ENCODE measurements around the gene FOXK2.
A peak's percentile ranks its signal among the peaks of the same experiment; 100 is the strongest.

Gene FOXK2

DNA sequence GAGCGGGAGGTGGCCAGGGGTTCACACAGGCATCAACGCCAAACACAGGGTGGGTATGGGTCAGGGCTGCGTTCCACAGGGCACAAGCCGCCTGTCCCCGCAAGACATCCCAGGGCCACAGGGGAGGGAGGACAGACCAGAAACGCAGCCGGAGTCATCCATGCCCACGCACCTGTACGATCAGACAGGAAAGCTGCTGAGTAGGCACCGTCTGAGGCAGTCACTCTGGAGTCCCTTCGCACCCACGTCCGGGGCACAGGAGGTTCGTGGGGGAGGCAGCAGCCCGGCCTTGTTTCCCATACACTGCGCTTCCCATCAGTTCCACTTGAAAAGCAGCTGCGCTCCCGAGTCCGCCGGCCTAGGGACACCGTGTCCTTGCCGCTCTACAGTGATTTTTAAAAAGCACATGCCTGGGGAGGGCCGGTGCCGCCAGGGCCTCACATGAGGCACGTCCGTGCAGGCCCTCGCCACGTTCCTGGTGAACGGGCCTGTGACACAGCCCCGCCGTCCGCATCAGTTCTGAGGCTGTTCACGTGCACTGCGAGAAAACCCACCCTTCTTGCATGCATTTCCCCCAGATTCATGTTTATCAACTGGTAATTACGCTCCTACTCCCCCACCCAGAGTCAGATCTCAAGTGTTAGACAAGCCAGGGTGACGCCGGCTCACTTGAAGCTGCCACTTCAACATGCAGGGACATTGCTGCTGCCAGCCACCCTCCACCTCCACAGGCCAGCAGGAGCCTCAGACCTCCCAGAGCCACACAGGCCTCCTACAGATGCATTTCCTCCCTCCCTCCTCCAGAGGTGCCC lies 94.0 kb downstream of the FOXK2 start:
- DNase-seq, result no peak

DNA sequence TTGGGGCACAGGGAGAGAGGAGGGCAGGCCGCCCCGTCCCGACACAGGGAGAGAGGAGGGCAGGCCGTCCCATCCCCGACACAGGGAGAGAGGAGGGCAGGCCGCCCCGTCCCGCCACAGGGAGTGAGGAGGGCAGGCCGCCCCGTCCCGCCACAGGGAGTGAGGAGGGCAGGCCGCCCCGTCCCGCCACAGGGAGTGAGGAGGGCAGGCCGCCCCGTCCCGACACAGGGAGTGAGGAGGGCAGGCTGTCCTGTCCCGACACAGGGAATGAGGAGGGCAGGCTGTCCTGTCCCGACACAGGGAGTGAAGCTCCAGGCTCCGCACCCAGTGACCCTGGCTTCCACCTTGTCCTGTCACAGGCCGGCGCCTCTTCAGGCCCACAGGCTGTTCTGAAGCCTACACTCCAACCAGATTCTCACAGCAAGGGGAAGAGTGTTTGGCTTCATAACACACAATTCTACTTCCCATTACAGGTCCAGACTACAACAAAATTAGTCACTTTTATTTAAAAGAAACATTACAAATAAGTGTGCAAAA lies 94.6 kb downstream of the FOXK2 start:
- DNase-seq, result no peak

DNA sequence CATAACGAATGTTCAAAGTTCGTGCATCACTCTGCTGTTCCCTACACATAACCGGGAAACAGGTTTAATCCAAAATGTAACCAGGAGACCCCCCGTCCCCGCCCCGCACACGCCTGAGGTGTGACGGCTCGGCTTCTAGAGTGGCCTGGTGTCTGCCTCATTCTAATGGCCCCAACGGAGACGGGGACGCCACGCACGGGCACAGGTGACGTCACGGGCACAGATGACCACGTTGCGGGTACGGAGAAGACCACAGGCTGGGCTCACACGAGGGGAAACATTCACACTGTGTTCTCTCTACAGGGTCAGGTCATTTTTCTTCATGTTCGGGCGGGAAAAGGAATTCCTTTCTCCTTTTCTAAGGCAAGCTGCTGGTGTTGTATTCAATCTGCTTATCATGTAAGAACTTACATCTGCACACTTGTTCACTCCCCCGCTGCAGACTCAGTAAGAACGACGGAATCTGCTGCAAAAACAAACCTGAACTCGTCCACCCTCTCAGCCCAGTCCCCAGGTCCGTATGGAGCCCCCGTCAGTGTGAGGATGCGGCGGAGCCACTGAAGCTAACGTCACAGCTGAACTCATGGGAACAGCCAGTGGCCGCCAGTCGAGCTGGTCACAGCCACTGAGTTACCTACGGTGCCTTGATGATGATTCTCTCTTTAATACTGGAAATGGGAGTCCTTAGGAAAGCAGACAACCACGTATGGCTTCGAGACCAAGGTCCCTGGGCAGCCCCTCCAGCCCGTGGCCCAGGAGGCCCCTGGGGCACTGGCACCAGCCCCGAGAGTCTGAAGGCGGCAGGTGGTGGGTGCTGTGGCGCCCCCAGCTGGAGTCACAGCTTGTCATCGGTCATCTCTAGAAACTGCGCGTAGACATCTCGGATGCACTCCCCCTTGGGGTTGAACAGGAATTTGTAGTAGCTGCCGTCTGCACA lies 95.8 kb downstream of the FOXK2 start:
- no peak for DNase-seq

DNA sequence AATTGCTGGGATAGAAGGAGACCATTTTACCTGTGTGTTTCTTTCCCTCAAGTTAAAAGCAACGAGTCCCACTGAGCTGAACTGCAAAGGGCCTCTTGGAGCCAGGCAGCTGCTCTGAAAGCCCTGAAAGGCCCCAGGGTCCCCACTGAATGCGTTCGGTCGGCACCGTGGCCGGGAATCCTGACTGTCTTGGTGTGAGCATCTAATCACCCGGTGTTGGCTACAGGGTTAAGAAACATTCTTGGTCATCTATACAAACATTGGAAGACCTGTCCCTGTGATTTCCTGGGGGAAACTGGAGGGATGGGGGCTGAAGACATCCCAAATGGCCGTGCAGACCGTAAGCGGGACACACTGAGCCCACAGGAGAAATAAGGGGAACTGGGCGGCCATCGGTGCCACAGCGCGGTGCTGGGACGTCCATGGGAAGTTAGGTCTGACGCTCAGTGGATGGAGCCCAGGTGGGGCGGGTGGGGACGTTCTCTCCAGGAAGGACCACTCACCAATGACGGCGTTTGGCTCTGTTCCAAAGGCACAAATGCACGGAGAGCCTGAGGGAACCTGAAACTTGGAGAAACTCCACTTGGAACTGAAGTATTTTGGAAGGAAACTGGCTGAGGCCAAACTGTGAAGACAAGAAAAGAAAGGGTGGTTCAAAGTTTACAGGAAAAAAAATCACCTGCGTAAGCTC lies 96.6 kb downstream of the FOXK2 start:
- DNase-seq, result no peak

DNA sequence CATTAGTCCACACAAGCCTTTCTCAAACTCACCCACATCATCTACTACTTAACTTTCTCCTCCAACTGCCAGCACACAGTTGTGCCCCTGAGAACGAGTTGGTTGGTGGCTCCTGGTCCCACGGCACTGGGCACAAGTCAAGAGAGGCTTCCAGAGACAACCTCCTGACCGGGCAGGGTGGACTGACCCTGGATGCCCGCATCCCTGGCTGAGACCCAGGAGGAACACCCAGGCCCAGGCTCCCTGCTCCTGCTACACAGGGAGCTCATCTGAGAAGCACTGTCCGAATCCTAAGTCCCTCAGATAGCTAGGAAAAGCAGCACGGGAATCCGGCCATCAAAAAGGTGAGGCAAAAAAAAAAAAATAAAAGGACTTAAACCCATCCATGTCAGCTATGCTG lies 99.7 kb downstream of the FOXK2 start:
- no peak for DNase-seq

DNA sequence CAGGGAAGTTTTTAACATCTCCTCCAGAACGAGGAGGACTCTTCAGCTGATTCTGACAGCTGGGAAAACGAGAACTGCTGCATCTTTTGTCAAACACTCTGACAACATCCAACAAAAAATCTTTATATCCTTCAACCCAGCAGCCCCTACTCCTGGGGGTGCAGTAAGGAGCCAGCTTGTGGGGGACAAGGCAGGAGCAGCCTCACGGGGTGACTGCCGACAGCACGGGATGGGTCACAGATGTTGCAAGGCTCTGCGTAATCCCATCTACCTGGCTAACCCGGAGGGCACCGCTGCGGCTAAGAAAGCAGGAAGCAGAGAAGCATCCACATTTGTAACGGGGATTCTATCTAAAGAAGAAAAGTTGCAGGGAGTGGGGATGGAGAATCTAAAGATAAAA lies 100.1 kb downstream of the FOXK2 start:
- no peak for DNase-seq

DNA sequence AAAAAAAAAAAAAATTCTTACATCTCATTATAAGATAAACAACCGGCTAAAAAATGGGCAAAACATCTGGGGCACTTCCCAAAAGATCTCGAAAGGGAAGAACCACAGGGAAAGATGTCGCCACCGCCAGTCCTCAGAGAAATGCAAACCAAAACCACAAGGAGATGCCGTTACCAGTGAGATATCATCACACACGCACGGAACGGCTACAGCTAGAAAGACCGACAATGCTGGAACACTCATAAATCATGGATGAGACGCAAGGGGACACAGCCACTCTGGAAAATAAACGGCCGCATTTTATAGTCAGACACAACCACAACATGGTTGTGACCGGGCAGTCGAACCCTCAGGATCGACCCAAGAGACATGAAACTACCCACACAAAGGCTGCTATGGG lies 104.2 kb downstream of the FOXK2 start:
- DNase-seq, result no peak

DNA sequence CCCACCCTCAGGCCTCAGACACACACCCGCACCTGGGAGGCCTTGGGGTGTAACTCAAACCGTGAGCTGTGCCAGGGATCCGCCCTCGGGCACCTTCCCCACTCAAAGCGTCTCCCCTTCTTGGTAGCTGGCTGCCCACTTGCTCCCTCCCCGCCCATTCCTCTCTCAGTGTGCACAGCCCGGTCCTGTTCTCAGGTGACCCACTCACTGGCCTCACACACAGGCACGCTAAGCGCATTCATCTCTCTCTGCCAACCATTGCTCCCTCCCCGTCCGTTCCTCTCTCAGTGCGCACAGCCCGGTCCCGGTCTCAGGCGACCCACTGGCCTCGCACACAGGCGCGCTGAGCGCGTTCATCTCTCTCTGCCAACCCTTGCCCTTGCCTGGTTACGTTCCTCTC lies 107.9 kb downstream of the FOXK2 start:
- no peak for DNase-seq

DNA sequence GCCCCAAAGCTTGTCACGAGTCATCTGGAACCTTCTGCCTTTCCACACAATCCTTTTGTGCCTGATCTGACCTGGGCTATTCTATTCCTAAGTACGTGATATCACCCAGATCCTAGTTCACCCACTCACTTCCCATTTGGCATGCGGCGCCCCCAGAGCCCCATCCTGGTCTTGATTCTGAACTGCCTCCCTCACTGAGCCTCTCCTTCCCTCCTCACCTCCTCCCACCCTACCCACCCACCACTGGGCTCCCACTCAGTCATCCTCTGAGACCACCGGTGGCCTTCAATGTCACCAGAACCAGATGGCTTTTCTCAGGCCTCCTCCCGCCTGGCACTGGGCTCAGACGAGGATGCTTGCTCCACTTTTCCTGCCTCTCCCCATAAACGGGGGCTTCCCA lies 110.2 kb downstream of the FOXK2 start:
- no peak for DNase-seq

DNA sequence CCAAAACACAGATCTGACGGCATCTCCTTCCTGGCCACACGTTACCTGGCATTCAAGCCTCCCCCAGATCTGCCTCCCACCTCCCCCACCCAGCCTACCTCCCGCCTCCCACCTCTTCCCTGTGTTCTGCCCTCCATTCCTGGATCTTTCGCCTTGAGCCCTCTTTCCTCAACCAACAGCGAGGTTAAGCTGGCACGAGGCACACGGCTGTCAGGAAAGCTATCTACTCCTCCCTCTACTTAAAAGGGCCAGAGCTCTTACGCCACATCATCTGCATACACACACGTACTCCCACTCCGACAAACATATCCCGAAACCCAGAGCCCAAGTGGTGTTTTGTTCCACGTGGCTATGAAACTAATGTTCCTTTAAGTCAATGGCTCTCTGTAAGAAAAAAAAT lies 110.7 kb downstream of the FOXK2 start:
- no peak for DNase-seq

DNA sequence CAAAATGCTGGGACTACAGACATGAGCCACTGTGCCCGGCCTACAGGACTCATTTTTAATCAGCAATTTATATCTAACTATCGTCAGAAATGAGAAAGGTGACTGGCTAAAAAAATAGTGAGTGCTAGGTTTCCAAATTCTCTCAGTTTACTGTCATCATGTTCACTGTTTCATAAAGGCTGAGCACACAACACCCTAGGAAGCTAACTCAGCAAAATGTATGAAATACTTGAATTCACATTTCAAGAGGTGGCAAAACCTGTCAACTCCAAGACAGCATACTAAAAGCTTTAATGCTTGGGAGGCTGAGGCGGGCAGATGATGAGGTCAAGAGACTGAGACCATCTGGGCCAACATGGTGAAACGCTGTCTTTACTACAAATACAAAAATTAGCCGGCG lies 112.0 kb downstream of the FOXK2 start:
- no peak for DNase-seq

DNA sequence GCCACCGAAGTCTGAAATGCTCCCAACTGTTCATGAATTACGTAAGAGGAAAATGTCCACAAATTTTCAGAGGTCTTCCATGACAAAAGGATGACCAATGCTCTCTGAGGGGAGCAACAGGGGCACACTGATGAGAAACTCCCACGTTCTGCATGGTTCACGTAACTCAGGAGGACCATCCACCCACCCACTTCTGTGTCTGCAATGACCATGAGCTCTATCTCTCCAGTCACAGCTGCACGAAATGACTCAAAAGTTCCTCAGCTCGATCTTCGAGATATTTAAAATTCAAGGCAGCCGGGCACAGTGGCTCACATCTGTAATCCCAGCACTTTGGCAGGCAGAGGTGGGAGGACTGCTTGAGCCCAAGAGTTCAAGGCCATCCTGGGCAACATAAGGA lies 112.9 kb downstream of the FOXK2 start:
- no peak for DNase-seq

DNA sequence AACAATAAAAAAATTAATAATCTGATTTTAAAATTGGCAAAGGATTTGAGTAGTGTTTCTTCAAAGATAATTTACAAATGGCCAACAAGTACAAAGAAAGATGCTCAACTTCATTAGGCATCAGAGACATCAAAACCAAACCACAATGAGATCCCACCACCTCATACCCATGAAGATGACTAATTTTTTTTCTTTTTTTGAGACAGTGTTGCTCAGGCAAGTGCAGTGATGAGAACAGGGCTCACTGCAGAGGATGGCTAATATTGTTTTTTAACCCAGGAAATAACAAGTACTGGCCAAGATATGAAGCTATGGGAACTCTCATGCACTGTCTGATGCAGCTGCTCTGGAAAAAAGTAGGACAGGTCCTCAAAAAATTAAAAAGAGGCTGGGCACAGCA lies 113.8 kb downstream of the FOXK2 start:
- no peak for DNase-seq

DNA sequence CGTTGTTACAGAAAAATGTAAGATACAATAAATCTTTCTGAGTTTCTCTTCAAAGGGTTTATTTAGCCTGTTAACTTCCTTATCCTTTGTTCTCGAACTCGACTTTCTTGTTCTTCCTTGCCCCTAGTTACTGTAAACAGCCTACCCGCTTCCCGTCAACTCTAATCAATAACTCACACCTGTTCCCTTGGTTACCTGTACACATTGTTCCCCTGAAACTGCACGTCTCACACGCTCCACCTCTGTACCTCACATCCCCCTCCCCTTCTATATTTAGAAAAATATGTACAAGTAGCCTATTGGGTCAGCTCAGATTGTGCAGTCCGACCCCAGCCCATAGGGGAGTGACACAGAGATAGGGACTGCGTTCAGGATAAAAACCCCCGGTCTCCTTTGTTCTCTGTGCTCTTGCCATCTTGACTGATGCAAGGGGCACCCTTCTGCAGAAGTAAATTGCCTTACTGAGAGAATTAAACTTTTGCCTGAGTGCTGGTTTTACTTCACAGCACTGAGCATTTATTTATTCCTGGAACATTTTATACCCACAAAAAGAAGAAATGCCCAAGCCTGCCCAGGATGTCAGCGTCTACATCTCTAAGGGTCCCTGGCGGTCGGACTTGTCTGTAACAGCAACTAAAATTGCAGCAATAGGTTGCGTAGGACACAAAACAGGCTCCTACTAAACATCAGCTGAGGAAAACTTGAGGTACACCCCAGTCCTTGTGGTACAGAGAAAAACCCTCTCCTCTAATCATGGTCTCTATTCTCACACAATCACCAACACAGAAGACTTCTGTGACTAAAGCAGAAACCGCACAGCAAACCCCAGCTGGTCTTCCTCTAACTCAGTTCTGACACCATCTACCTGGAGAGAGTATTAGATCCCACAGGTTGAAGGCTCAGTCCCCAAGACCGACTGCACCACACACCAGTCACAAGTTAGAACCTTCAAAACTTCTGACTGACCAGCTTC lies 117.4 kb downstream of the FOXK2 start:
- no peak for DNase-seq

DNA sequence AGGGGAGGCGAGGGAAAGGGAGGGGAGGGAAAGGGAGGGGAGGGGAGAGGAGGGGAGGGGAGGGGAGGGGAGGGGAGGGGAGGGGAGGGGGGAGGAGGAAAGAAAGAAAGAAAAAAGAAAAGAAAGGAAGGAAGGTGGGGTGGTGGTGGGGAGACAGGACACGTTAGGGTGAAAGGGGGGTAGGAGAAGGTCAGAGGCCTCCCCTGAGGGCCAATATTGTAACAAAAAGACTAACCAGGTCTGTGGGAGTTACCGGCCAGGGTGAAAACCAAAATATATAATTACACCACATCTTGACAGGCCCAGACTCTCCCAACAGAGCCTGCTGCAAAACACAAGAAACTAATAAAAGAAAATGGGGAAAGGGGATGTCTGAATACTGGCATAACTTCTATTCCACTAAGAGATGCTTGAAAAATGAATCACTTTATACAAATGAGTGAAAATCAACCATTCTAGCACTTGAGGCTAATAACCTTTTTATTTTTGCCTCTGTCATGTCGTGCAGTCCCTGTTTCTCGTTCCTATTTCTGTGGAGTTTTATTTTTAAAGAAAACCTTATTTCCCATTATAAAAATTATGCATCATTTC lies 118.7 kb downstream of the FOXK2 start:
- no peak for DNase-seq

DNA sequence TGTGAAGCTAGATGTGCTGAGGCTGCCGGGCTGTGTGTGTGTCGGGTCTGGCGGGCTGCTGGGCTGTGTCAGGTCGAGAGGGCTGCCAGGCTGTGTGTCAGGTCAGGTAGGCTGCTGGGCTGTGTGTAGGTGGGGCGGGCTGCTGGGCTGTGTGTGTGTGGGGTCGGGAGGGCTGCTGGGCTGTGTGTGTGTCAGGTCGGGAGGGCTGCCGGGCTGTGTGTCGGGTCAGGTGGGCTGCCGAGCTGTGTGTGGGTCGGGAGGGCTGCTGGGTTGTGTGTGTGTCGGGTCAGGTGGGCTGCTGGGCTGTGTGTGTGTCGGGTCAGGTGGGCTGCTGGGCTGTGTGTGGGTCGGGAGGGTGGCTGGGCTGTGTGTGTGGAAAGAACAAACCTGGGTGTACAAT lies 120.1 kb downstream of the FOXK2 start:
- no peak for DNase-seq

DNA sequence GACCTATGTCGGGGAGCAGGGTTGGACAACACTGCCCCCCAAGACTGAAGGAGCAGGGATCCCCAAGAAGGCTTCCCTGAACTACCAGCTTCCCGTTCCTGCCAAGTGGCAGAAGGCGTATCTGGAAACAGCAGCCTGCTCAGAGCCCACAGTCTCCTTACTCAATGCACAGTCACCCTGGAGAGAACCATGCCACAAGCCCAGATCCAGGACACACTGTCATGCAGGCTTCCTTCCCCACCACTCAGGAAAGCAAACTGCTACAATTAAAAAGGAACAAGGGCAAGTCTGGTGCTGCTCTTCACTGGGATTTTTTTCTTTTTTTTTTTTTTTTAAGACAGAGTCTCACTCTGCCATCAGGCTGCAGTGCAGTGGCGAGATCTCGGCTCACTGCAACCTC lies 120.5 kb downstream of the FOXK2 start:
- DNase-seq, result no peak

DNA sequence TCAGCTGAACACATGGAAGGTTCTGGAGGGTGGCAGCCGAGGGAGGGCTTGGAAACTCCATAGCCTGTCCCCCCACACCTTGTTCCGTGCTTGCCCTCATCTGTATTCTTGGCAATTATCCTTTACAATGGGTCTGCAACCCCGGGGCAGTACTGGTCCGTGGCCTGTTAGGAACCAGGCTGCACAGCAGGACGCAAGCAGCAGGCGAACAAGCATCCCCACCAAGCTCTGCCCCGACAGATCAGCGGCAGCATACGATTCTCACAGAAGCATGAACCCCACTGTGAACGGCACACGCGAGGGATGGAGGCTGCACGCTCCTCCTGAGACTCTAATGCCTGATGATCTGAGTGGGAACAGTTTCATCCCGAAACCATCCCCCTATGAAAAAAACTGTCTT lies 122.5 kb downstream of the FOXK2 start:
- DNase-seq, result no peak

DNA sequence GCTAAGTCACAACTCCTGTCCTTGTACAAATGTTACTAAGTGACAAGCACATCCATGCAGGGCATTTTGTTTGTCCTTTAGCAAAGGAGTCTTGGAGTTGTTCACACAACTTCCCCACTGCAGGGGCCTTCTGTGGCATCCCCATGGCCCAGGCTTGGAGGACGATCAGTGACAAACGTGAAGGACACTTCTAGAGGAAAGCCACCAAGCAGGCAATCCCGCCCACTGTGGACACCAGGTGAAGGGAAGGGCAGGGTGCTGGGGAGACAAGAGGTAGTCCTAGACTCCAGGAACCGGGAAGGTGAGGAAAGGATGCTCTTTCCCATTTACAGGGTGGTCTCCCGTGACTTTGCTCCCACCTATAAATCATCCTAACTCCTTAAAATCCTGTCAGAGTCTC lies 124.6 kb downstream of the FOXK2 start:
- DNase-seq, result no peak

DNA sequence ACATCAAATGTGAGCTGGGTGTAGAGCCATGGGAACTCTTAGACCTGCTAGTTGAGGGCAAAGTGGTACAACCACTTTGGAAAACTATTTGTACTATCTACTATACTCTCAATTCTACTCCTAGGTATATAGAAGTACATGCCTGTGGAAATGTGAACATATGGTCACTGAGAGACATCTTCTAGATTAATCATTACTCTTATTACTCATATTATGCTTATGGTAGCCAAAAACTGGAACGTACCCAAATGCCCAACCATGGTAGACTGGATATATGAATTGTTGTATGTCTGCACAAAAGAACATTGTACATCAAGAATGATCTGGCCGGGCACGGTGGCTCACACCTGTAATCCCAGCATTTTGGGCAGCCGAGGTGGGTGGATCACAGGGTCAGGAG lies 126.0 kb downstream of the FOXK2 start:
- no peak for DNase-seq

DNA sequence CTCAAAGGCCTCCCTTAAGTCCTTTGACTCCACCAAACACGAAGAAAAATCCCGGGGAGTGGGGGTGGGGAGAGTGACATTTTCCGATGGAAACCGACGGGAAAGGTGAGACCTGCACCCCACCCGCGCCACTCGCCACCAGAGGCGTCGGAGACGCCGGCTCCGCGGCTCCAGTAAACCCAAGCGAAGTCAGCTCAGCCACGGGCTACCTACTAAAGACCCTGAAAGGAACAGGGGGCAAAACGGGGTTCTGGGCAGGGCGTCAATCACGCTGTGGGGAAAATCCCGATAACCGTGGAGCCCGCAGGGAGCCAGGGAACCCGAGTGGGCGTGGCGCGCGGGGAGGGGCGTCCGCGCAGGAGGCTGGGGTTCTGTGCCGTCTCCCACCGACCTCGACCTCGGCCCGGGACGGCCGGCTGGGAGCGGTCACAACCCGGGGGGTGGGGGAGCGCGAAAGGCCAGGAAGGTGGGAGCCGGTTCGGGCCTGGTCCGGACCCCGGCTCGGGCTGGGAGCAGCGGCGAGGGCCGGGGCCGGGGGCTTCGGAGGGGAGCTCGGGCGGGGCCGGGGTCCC lies 128.1 kb downstream of the FOXK2 start:
- peak; percentile 75 for DNase-seq

All from activated CD8-positive, alpha-beta memory T cell treated with anti-CD3 and anti-CD28 coated beads for 24 hours (primary cell).